8988T (cell line): ENCODE results near the gene FAM83D.
"Not testable (repeated sequence)": the region's sequence is repeated elsewhere in the genome, so short reads cannot be mapped to it uniquely, and the experiment has no call there.

ENCODE experiments used
- DNase-seq: peaks from one replicate; pipeline ENCODE4 v3.0.0; 2011

The FAM83D gene

GRCh38 chr20:38969708-38970107 lies 43.5 kb downstream of the FAM83D start:
- DNase-seq, result no peak

DNA sequence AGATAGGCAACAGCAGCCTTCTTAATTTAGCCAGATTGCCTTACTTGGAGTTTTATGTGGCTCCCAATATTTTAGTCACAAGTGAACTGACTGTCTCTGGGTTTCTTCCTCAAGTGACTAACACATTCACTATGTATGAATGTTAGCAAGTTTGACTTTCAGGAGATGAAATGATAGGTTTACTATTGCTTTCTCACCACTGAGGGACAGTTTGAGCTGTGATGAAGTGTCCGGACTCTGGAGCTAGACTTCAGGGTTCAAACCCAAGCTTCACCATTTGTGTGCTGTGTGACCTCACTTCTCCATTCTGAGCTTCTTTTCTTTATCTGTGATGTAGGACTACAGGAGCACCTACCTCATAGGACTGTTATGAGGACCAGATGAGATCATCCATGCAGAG lies 44.1 kb downstream of the FAM83D start:
- peak; percentile 21 for DNase-seq

DNA sequence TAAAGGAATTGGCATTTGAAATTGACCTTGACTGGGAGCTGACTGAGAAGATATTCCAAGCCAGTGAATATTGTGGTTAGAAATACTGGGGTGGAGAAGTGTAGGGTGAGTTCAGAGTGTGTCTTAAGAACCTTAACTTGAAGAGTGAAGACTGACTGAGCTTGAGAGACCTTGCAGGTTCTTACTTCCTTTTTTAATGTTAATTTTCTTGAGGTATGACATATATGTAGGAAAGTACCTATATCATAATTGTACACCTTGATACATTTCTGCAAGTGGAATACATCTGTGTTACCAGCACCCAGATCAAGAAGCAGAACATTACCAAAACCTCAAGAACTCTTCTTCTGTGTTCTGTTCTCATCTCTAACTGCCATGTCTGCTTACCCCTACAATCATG lies 46.9 kb downstream of the FAM83D start:
- DNase-seq, result no peak

DNA sequence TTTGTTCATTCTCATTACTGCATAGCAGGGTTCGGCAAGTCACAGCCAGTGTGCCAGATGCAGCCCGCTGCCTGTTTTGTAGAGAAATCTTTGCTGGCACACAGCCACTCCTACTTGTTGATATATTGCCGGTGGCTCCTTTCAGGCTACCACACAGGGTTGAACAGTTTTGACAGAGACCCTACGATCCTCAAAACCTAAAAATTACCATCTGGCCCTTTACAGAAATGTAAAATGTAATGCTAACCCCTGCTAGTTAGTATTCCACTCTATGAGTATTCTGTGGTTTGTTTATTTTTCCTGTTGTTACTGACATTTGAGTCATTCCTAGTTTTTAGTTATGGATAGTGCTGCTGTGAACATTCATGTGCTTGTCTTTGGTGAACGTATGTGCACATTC lies 47.4 kb downstream of the FAM83D start:
- DNase-seq, result no peak

DNA sequence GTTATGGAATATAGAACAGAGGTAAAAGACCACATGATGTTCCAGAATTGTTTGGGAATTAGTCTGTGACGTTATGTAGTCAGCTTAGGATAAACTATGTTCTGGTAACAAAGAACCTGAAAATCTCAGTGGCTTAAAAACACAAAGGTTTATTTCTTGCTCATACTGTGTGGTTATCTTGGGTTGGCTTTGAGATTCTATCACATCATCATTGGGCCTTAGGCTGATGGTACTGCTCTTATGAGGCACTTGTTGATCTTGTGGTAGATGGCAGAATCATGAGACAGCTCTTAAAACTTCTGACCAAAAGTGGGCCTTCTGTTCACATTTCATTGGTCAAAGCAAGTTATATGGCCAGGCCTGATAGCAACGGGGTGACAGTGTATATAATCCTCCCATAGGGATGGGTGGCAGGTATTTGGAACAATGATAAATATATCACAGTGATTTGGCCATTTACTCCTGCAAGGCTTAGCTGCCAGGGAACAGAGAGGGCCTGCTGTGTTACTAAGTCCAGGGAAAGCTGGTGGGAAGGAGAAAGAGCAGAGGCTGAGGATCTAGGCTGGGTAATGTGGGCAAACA lies 49.4 kb downstream of the FAM83D start:
- no peak for DNase-seq

DNA sequence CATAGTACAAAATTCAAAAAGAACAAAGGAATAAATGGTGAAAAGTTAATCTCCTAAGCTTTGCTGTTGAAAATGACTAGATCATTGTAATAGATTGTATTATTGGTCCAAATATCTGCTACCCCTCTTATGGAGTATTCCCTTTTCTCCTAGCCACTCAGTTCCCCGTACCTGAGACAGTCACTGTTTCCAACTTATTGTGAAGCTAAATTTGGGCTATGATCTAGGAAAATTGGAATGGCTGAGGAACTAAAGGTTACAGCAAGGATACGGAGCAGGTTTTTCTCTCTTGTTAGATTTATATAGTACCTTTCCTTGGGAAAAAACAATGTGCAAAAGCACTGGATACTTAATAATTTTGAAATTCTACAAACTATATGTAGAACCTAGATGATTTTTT lies 53.2 kb downstream of the FAM83D start:
- DNase-seq, result no peak

DNA sequence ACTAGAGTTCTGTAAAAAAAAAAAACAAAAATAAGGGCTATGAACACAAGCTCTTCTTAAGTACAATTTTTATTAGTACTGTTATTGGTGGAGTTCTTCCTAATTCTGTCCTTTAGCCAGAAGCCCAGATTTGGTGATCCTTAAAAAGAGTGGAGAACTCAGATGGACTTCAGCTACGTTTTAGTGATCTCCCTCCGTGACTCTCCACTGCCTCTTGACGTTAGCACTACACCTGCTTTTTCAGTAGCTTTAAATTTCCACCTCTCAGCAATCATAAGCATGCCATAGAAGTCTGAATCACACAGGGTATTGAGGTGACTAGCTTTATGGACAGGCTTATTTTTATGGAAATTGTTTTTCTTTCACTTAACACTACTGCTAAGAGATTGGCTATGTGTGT lies 53.6 kb downstream of the FAM83D start:
- DNase-seq, result no peak

DNA sequence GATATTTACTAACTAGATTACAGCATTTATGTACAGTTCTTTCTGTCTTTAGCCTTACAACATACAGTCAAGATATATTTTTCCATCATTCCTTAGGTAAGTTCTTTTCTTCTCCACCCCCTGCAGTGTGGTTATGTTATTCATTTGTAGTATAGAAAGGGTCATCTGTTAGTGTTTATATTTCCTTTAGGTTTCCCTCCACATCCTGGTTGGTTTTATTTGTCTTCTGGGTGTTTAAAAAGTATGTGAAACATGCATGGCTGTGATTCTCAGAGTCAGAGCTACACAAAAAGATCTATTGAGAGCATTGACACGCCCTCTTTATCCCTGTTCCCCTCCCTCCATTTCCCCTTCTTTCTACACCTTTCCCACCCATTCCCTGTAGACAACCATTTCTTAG lies 56.1 kb downstream of the FAM83D start:
- no peak for DNase-seq

DNA sequence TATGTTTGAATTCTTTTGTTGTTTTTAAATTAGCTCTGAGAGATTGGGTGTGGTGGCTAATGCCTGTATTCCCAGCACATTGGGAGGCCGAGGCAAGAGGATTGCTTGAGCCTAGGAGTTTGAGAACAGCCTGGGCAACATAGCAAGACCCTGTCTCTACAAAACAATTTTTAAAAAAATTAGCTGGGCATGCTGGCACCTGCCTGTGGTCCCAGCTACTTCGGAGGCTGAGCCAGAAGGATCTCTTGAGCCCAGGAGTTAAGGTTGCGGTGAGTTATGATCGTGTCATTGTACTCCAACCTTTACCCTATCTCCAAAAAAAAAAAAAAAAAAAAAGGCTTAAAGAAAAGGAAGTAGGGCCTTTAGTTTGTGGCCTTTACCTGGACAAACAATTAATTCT lies 58.8 kb downstream of the FAM83D start:
- no peak for DNase-seq

DNA sequence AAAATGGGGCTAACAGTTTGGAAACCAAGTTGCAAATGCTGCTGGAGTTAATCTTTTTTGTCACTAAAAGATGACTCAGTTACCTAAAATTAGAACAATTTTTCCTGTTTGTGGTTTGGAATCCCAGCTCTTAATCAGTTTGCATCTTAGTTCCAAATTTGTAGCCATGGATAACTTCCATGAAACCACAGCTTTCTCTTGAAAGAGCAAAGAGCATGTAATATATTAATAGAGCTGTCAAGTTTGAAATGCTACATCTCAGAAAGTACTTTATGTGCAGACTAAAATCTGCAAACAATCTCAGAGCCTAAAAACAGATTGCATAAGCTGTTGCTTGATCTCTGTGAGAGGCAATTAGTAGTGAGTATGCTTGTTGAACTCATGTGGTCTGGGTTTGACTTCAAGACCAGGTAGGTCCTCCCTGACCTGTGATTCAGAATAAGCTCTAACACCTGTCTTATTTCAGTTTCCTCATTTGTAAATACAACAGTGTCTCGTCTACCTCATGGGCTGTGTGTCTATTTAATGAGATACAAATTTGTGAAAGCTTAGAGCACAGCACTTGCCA lies 59.5 kb downstream of the FAM83D start:
- DNase-seq, result no peak

GRCh38 chr20:38986663-38987062 lies 60.4 kb downstream of the FAM83D start:
- DNase-seq, result no peak

DNA sequence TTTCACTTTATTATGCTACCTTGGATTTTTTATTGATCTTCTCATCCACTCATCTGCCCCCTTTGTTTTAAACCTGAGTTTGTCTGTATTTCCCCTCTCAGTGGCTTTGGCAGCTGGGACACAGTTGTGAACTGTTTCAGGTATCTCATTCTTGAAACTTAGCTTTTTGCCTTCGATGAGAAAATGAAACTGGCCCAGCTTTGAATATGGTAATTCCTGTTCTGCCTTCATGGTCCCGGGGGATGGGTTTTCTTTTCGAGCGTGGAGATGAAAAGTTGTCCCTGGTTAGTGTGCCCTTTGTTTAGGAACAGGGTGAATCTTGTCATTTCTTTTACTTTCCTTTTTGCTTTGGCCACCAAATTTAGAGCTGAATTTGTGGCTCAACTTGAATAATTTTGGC lies 61.6 kb downstream of the FAM83D start:
- DNase-seq, result no peak

GRCh38 chr20:38990728-38991127 lies 64.5 kb downstream of the FAM83D start:
- DNase-seq, result no peak

DNA sequence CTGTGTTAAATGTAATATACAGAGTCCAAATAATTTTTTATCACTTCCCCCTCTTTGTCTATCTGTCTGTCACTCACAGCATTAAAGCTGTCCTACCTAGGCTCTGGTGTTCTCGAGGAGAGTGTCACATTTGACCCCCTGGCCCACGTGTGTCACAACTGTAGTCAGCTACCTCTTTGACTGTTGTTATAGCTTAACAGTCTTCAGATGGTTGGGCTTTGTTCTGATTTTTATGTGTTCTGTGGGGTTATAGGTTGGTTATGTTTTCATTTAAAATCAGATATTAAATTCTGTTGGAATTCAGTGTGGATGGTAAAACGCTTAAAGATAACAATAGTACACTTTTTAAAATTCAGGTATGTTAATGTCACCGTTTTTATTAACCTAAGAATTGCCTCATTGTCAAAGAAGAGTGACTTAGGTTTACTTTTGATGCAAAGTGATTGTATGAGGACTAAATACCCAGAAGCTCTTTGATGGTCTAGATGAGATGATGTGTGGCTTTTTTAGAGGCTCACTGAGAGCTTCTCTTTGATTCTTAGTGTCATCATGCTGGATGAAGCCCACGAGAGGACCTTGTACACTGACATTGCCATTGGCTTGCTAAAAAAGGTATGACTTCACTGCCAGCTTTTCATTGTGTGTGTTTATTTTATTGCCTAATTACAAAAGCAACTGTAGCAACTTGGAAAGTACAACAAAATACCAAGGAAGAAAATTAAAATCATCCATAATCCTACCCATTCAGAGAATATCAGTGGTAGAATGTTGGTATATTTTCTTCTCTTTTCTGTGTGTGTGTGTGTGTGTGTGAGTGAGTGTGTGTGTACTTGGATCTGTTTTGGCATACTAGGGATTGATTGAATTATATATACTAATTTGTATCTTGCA lies 65.8 kb downstream of the FAM83D start:
- DNase-seq, result no peak

- no peak for DNase-seq
Observed at GRCh38 chr20:38995536-38996044, 69.4 kb downstream of the FAM83D start.

DNA sequence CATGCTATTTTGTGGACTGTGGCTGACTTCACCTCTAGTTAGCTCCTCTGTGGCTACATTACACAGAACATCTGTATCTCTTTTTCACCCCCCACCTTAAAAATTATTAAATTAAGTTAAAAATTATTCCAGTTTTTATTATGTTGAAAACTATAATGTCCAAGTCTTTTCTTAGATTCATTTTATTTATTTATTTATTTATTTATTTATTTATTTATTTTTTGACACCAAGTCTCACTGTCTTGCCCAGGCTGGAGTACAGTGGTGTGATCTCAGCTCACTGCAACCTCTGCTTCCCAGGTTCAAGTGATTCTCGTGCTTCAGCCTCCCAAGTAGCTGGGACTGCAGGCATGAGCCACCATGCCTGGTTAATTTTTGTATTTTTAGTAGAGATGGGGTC lies 70.6 kb downstream of the FAM83D start:
- DNase-seq, result not testable (repeated sequence)

DNA sequence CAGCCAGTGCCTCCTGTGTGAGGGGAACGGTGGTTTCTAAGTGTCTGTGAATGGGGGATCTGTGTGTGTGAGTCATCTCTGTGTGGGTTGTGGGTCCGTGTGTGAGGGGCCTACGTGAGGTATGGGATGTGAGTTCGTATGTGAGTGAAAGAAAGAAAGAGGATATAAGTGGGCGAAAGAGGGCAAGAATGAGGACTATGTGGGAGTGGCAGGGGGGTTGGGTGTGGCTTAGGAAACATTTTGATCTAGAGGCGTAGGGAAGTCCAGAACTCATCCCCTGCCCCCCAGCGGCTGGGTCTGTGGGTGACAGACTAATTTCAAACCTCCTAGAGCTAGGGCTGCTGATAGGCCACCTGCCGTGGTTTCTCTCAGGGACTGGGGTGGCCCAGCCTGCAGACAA lies 71.4 kb downstream of the FAM83D start:
- no peak for DNase-seq

DNA sequence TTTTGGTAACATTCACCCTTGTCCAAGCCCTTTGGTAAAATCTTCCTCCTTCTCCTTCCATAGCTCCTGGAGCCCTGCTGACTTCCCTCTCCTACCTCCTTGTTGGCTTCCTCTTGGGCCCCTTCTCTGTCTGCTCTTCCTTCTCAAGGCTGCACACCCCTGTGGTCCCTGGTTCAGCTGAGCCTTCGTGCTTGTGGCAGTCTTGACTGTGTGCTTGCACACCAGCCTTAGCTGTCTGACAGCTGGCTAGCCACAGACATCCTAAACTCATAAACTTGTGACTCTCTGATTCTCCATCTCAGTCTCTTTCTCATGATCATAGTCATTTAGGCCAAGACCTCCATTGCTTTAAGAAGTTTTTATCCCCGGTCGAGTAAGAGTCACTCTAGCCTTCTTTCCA lies 73.0 kb downstream of the FAM83D start:
- no peak for DNase-seq

DNA sequence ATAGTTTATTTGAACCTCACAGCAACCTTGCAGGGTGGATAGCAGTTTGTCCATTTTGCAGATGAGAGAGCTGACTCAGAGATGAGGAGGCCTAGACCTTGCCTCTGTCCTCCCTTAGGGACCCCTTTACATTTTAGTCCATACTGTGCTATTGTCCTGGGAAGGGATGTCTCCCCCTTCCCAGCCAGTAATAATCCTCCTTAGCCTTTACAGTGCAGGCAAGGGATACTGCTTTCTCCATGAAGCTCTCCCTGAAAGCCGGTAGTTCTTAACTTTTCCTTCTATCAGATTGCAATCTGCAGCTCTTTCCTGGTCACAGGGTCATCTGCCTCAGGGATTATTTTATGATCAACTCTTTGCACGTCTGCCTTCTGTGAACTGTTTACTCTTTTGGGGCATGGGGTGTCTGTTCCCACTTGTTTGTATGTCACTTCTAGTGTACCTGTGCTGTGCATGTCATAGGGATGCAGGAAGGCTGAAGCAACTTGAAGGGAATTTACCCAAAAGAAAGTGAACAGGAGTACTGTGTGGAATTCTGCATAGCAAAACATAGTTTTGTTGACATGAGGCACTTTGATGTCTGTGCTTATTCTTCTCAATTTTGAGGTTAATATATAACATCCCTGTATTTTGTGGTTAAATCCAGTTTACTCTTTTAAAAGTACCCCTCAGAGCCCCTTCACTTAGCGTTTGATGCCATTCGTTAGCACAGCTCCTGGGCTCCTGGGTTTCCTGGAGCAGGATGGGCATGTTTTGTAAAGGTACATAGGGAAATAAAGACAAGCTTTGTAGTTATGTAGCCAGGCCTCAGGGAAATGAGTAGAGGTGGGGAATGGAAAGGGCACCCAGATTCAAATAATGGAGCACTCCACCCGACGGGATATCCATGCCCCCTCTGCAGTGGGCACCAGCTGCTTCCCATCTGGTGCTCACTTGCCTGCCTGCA lies 74.0 kb downstream of the FAM83D start:
- no peak for DNase-seq
